ENCODE measurements around the gene PACRG. TPM values are rescaled to one million over a fixed set of nuclear protein-coding genes. Genes with fewer than 3 reads are reported as not detected.

PACRG gene
- total and polyA plus RNA-seq, 2 of the 4 experiments (the other 2 are of a cell fraction) = not detected

GRCh38 chr6:162921510-162922040, 193.8 kb downstream of the PACRG start:
- Histone ChIP-seq H3K36me3 (ENCODE audit: control insufficient read depth, insufficient read depth, low read length) (no peaks in the 10 kb centered on the region), H2BK120ac (ENCODE audit: low read depth, low read length) (no peak overlapping the region), H3K4me2 (ENCODE audit: low read depth, low read length) (no peak overlapping the region), H3K27me3 (ENCODE audit: control insufficient read depth, insufficient read depth, low read length) (no peaks in the 10 kb centered on the region), H2AK5ac (ENCODE audit: low read depth, low read length) (no peak overlapping the region), H3K27ac (ENCODE audit: insufficient read depth, low read length) (no peak overlapping the region), H3K4me1 (ENCODE audit: control insufficient read depth, insufficient read depth, low read length) (no peaks in the 10 kb centered on the region), H2BK5ac (ENCODE audit: low read depth, low read length, poor library complexity, severe bottlenecking) (no peak overlapping the region), H4K8ac (ENCODE audit: low read depth in 2 of 2, low read length in 2 of 2) (no peak overlapping the region), H2BK15ac (ENCODE audit: low read depth, low read length) (no peak overlapping the region), H2AK9ac (replicated peaks; ENCODE audit: low read depth, low read length, poor library complexity) (no peak overlapping the region), H3K18ac (ENCODE audit: low read depth, low read length) (no peak overlapping the region), H3K79me1 (ENCODE audit: low read depth in 1 of 2, low read length in 2 of 2) (no peaks in the 10 kb centered on the region), H4K91ac (ENCODE audit: insufficient read depth, low read depth, low read length) (no peak overlapping the region), H4K20me1 (ENCODE audit: insufficient read depth, low read length) (no peaks in the 10 kb centered on the region), H4K5ac (ENCODE audit: low read depth, low read length) (no peak overlapping the region), H3K56ac (ENCODE audit: extremely low read depth, insufficient read depth, low read length) (no peak overlapping the region), H2BK20ac (ENCODE audit: low read depth, low read length) (no peak overlapping the region), H3K14ac (replicated peaks; ENCODE audit: low read depth, low read length) (no peak overlapping the region), H3K9ac (ENCODE audit: low read depth, low read length) (no peak overlapping the region), H2AFZ (replicated peaks; ENCODE audit: low read length, poor library complexity) (no peak overlapping the region), H3K9me1 (ENCODE audit: insufficient read depth, low read length) (no peaks in the 10 kb centered on the region), H3K4me3 (ENCODE audit: insufficient read depth, low read depth, low read length) (no peak overlapping the region), H3K23ac (ENCODE audit: low read depth, low read length) (no peak overlapping the region), H3K4ac (ENCODE audit: low read depth, low read length) (no peak overlapping the region), H3K9me3 (ENCODE audit: control insufficient read depth, insufficient read depth, low read length) (peaks cover 2% of the 10 kb centered on the region; the same call in 1 of the 2 replicates)
- in situ Hi-C loops (cut with MboI; ENCODE audit: low sequenced_read_pairs) = no loop called here
- ATAC-seq (ENCODE audit: low read depth) = no peak
- ChIA-PET CTCF (interaction anchor here (1.0 kb wide), 1 partner anchor 9 kb away, joined by 3 read pairs; no protein-coding TSS in a partner anchor), POLR2A (ENCODE audit: unreplicated experiment) (no interaction called here)
- BruUV-seq (replicated peaks) = no TSS peak
- no CpG with 5 or more reads among the region's 7 CpGs for WGBS, 2 experiments (ENCODE audit: extremely low coverage in 2 of 2, insufficient read length in 1 of 2)
- no peak for DNase-seq
- TF ChIP-seq USF2 (IDR thresholded peaks at IDR 0.05; ENCODE audit: low read depth, low read length) (no peak), ELK1 (IDR thresholded peaks at IDR 0.05; ENCODE audit: borderline replicate concordance, low read depth, low read length) (no peak), CHD1 (IDR thresholded peaks at IDR 0.05; ENCODE audit: low read depth, low read length) (no peak), NFE2L2 (IDR thresholded peaks at IDR 0.05; ENCODE audit: low read depth, low read length) (no peak), POLR2A (IDR thresholded peaks at IDR 0.05; ENCODE audit: low read depth, low read length) (no peak), MAFK (IDR thresholded peaks at IDR 0.05; ENCODE audit: low read depth, low read length) (no peak), MXI1 (IDR thresholded peaks at IDR 0.05; ENCODE audit: borderline replicate concordance, low read depth, low read length) (no peak), CTCF (conservative IDR thresholded peaks at IDR 0.05; ENCODE audit: low read depth, low read length) (no peak), RAD21 (IDR thresholded peaks at IDR 0.05; ENCODE audit: low read length) (no peak)
- intact Hi-C loops (cut with micrococcal nuclease) = no loop called here
- dilution Hi-C loops (cut with HindIII; ENCODE audit: low sequenced_read_pairs, unreplicated experiment) = no loop called here
